ENCODE results near the gene DPH6.
"Not testable (repeated sequence)": the region's sequence is repeated elsewhere in the genome, so short reads cannot be mapped to it uniquely, and the experiment has no call there.

The DPH6 gene

DNA sequence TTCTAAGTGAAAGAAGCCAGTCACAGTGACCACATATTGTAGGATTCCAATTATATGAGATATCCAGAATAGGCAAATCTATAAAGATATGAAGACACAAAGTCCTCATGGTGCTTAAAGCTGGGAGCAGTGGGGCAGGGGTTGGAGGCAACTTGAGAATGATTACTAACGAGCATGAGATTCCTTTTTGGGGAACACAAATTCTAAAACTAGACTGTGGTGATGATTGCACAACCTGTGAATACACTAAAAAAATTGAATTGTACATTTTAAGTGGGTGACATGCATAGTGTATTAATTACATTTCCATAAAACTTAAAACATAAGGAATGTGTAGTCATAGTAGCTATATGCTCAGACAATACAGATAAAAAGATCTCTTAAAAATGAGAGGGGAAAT is 103.2 kb downstream of the DPH6 start:
- H3K27ac ChIP-seq, result no peak overlapping the region
- TF ChIP-seq CTCF (IDR thresholded peaks at IDR 0.05), result no peak

DNA sequence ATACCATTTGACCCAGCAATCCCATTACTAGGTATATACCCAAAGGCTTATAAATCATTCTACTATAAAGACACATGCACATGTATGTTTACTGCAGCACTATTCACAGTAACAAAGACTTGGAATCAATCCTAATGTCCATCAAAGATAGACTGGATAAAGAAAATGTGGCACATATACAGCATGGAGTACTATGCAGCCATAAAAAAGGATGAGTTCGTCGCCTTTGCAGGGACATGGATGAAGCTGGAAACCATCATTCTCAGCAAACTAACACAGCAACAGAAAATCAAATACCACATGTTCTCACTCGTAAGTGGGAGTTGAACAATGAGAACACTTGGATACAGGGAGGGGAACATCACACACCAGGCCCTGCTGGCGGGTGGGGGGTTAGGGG is 104.7 kb downstream of the DPH6 start:
- H3K27me3 ChIP-seq (ENCODE audit: control insufficient read depth, insufficient read depth, low read length); H2AFZ ChIP-seq; H3K4me2 ChIP-seq (ENCODE audit: low read length); H3K9me3 ChIP-seq (ENCODE audit: control insufficient read depth, low read length); H3K79me2 ChIP-seq; H3K9ac ChIP-seq; H3K4me1 ChIP-seq; H3K27ac ChIP-seq; H3K36me3 ChIP-seq (ENCODE audit: control insufficient read depth, insufficient read depth, low read length); H3K4me3 ChIP-seq (ENCODE audit: low read depth, low read length): not testable (repeated sequence)

More for the DNA sequence above, 103.2 kb downstream of the DPH6 start:
- H2AFZ ChIP-seq, result no peak overlapping the region
- no peak overlapping the region for H3K4me2 ChIP-seq (ENCODE audit: low read length)
- no peaks in the 10 kb centered on the region for H3K9me3 ChIP-seq (ENCODE audit: control insufficient read depth, low read length)
- H3K4me1 ChIP-seq, result no peaks in the 10 kb centered on the region
- H3K27me3 ChIP-seq (ENCODE audit: control insufficient read depth, insufficient read depth, low read length), result no peaks in the 10 kb centered on the region
- no peaks in the 10 kb centered on the region for H3K36me3 ChIP-seq (ENCODE audit: control insufficient read depth, insufficient read depth, low read length)
- no peak overlapping the region for H3K9ac ChIP-seq
- H3K4me3 ChIP-seq (ENCODE audit: low read depth, low read length), result no peak overlapping the region
- H3K79me2 ChIP-seq, result no peaks in the 10 kb centered on the region

GRCh38 chr15:35440265-35440664 is 105.7 kb downstream of the DPH6 start:
- Histone ChIP-seq H3K4me3 (ENCODE audit: low read depth, low read length) (no peak overlapping the region), H3K9me3 (ENCODE audit: control insufficient read depth, low read length) (no peaks in the 10 kb centered on the region), H3K4me1 (no peaks in the 10 kb centered on the region), H3K27ac (no peak overlapping the region), H3K36me3 (ENCODE audit: control insufficient read depth, insufficient read depth, low read length) (no peaks in the 10 kb centered on the region), H3K79me2 (no peaks in the 10 kb centered on the region), H3K9ac (no peak overlapping the region), H2AFZ (no peak overlapping the region), H3K4me2 (ENCODE audit: low read length) (no peak overlapping the region), H3K27me3 (ENCODE audit: control insufficient read depth, insufficient read depth, low read length) (no peaks in the 10 kb centered on the region)
- TF ChIP-seq CTCF (IDR thresholded peaks at IDR 0.05), result no peak

GRCh38 chr15:35439291-35439690 is 106.7 kb downstream of the DPH6 start:
- Histone ChIP-seq H3K27ac (no peak overlapping the region), H3K9me3 (ENCODE audit: control insufficient read depth, low read length) (no peaks in the 10 kb centered on the region), H3K36me3 (ENCODE audit: control insufficient read depth, insufficient read depth, low read length) (no peaks in the 10 kb centered on the region), H3K4me1 (no peaks in the 10 kb centered on the region), H3K4me2 (ENCODE audit: low read length) (no peak overlapping the region), H3K9ac (no peak overlapping the region), H3K79me2 (no peaks in the 10 kb centered on the region), H3K27me3 (ENCODE audit: control insufficient read depth, insufficient read depth, low read length) (no peaks in the 10 kb centered on the region), H3K4me3 (ENCODE audit: low read depth, low read length) (no peak overlapping the region), H2AFZ (no peak overlapping the region)
- no peak for TF ChIP-seq CTCF (IDR thresholded peaks at IDR 0.05)

DNA sequence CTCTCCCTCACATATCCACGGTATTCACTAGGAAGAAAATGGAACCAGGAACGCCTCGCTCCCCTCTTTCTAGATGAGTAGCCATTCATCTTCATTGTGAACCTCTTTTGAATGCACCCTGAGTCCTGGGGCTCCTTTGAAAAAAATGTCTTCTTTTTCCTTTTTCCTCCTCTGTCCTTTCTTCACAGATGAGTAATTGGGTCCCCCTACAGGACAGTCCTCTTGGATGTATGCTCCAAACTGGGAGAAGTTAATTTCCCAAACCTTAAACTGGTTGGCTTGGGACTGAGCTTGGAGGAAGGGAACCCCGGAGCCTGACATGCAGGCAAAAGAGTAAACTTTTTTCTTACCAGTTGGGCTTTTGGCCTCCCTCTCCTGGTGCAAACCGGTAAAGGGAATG is 108.8 kb downstream of the DPH6 start:
- Histone ChIP-seq H3K79me2 (no peaks in the 10 kb centered on the region), H3K27me3 (ENCODE audit: control insufficient read depth, insufficient read depth, low read length) (no peaks in the 10 kb centered on the region), H2AFZ (no peak overlapping the region), H3K9me3 (ENCODE audit: control insufficient read depth, low read length) (no peaks in the 10 kb centered on the region), H3K36me3 (ENCODE audit: control insufficient read depth, insufficient read depth, low read length) (no peaks in the 10 kb centered on the region), H3K9ac (no peak overlapping the region), H3K4me1 (no peaks in the 10 kb centered on the region), H3K4me3 (ENCODE audit: low read depth, low read length) (no peak overlapping the region), H3K27ac (no peak overlapping the region), H3K4me2 (ENCODE audit: low read length) (no peak overlapping the region)
- no peak for TF ChIP-seq CTCF (IDR thresholded peaks at IDR 0.05)
